CD14-positive monocyte (primary cell): ENCODE measurements around the gene SLC12A2. TPM values are rescaled to one million over a fixed set of nuclear protein-coding genes. Genes with fewer than 3 reads are reported as not detected.

ENCODE experiments used
- DNase-seq, 3 donors: peaks; one replicate each; pipeline ENCODE4 v3.0.0-alpha.2; 2011 to 2022
- H2AFZ ChIP-seq: 2 replicates; pipeline ENCODE4 v1.6.0; 2012; ENCODE audit warnings: mild to moderate bottlenecking, low read depth, low read length, inconsistent platforms; ENCODE audit not compliant: insufficient read depth, poor library complexity, severe bottlenecking
- H3K27ac ChIP-seq, 2 donors: 1 replicate in 1 of 2; 2 replicates in 1 of 2; pipeline ENCODE4 v1.5.1; 2012 to 2013; ENCODE audit warnings: low read length in 2 of 2, control low read depth in 1 of 2, inconsistent platforms in 1 of 2, low read depth in 1 of 2, mild to moderate bottlenecking in 1 of 2
- H3K27me3 ChIP-seq, 2 donors: one replicate each; pipeline versions ENCODE4 v1.6.0 to v1.6.1; 2011 to 2013; ENCODE audit warnings: low read length in 2 of 2; ENCODE audit not compliant: control insufficient read depth in 2 of 2, insufficient read depth in 2 of 2
- H3K36me3 ChIP-seq, 2 donors: replicated peaks in 1 of 2; 1 replicate in 1 of 2; 2 replicates in 1 of 2; pipeline versions ENCODE4 v1.5.1 to v1.6.1; 2012 to 2013; ENCODE audit warnings: low read length in 2 of 2, control low read depth in 1 of 2, inconsistent platforms in 1 of 2, mild to moderate bottlenecking in 1 of 2; ENCODE audit not compliant: insufficient read depth in 2 of 2, control insufficient read depth in 1 of 2
- H3K4me1 ChIP-seq, 2 donors: 1 replicate in 1 of 2; 2 replicates in 1 of 2; pipeline versions ENCODE4 v1.5.1 to v1.6.1; 2012 to 2013; ENCODE audit warnings: low read length in 2 of 2, control low read depth in 1 of 2, inconsistent platforms in 1 of 2, mild to moderate bottlenecking in 1 of 2, moderate library complexity in 1 of 2; ENCODE audit not compliant: insufficient read depth in 2 of 2, control insufficient read depth in 1 of 2
- H3K4me2 ChIP-seq: replicated peaks from 2 replicates; pipeline ENCODE3; 2012; ENCODE audit warnings: low read length, moderate library complexity, mild to moderate bottlenecking; ENCODE audit not compliant: poor library complexity, severe bottlenecking; ENCODE audit errors: extremely low read depth
- H3K4me3 ChIP-seq, 3 experiments: fragments of 200-600 bp in 1 of 3; sonication (generic) in 1 of 3; replicated peaks in 1 of 3; 1 replicate in 2 of 3; 2 replicates in 1 of 3; pipeline ENCODE4 v1.5.1; 2011 to 2013; ENCODE audit warnings: low read length in 3 of 3, mild to moderate bottlenecking in 3 of 3, control low read depth in 2 of 3, low read depth in 2 of 3, inconsistent platforms in 1 of 3, moderate library complexity in 1 of 3
- H3K79me2 ChIP-seq: 2 replicates; pipeline ENCODE4 v1.6.0; 2012; ENCODE audit warnings: mild to moderate bottlenecking, control low read depth, inconsistent platforms, low read length, moderate library complexity; ENCODE audit not compliant: insufficient read depth
- H3K9ac ChIP-seq: 2 replicates; pipeline ENCODE4 v1.6.0; 2017; ENCODE audit warnings: low read length, mild to moderate bottlenecking; ENCODE audit not compliant: insufficient read depth, poor library complexity, severe bottlenecking
- H3K9me3 ChIP-seq, 2 donors: replicated peaks in 1 of 2; 1 replicate in 1 of 2; 2 replicates in 1 of 2; pipeline versions ENCODE4 v1.5.1 to v1.6.1; 2012 to 2013; ENCODE audit warnings: low read length in 2 of 2, control low read depth in 1 of 2; ENCODE audit not compliant: control insufficient read depth in 1 of 2, insufficient read depth in 1 of 2
- H4K20me1 ChIP-seq: 2 replicates; pipeline ENCODE4 v1.6.0; 2012; ENCODE audit warnings: mild to moderate bottlenecking, low read length, control low read depth, moderate library complexity; ENCODE audit not compliant: insufficient read depth
- H3K27ac Mint-ChIP-seq, 7 donors: one replicate each; pipeline ENCODE4 v1.8.0; 2020; ENCODE audit warnings: mild to moderate bottlenecking in 7 of 7, mixed read lengths in 7 of 7, moderate library complexity in 6 of 7, inconsistent platforms in 2 of 7
- H3K27me3 Mint-ChIP-seq, 3 donors: one replicate each; pipeline ENCODE4 v1.8.0; 2021 to 2022; ENCODE audit warnings: low read depth in 3 of 3, mild to moderate bottlenecking in 3 of 3, mixed read lengths in 3 of 3, moderate library complexity in 3 of 3, inconsistent platforms in 1 of 3
- H3K36me3 Mint-ChIP-seq, 2 donors: one replicate each; pipeline ENCODE4 v1.8.0; 2020; ENCODE audit warnings: mixed read lengths in 2 of 2, inconsistent platforms in 1 of 2, mild to moderate bottlenecking in 1 of 2
- H3K4me1 Mint-ChIP-seq: one replicate; pipeline ENCODE4 v1.8.0; 2020; ENCODE audit warnings: mild to moderate bottlenecking, mixed read lengths
- H3K4me3 Mint-ChIP-seq, 2 donors: one replicate each; pipeline ENCODE4 v1.8.0; 2020; ENCODE audit warnings: mild to moderate bottlenecking in 2 of 2, mixed read lengths in 2 of 2, moderate library complexity in 1 of 2
- H3K9me3 Mint-ChIP-seq, 7 donors: one replicate each; pipeline ENCODE4 v1.8.0; 2020 to 2022; ENCODE audit warnings: mixed read lengths in 7 of 7, mild to moderate bottlenecking in 6 of 7, moderate library complexity in 6 of 7, inconsistent platforms in 2 of 7
- CTCF ChIP-seq: fragments of 200-600 bp; IDR thresholded peaks from one replicate; pipeline ENCODE4 v1.8.0; 2022; ENCODE audit warnings: antibody characterized with exemption, mild to moderate bottlenecking
- WGBS: methylation state at CpG from one replicate; pipeline ENCODE4 v1.1.5; 2013; ENCODE audit warnings: missing lambda C conversion rate; ENCODE audit not compliant: insufficient coverage; 5-methylcytosine and 5-hydroxymethylcytosine counted together
- intact Hi-C, 2 donors: fragments of 100-400 bp; cut with micrococcal nuclease; formaldehyde crosslinking; loops; one replicate each; pipeline versions ENCODE4 v1.15.0 to v1.15.1; 2023
- polyA minus RNA-seq: library from RNA; depleted of rRNA, polyadenylated mRNA; stranded (reverse); fragments of >200 nt; gene quantifications from 2 replicates; pipeline ENCODE4 v1.2.3, GENCODE V29; 2012
- polyA plus RNA-seq, 3 donors: library from polyadenylated mRNA; depleted of rRNA in 1 of 3; unstranded in 2 of 3; stranded (reverse) in 1 of 3; fragments of 300-500 nt in 2 of 3; fragments of >200 nt in 1 of 3; fragmentation: Illumina TruSeq in 2 of 3; gene quantifications; 1 replicate in 2 of 3; 2 replicates in 1 of 3; pipeline ENCODE4 v1.2.3, GENCODE V29; 2012 to 2021
- total RNA-seq, 12 experiments: library from RNA in 1 of 12; stranded (reverse) in 1 of 12; fragments of 120-200 nt in 1 of 12; gene quantifications; one replicate each; pipeline ENCODE4 v1.2.4 and lab custom pipeline; 2013 to 2026; ENCODE audit warnings: mixed read lengths in 6 of 12, inconsistent platforms in 1 of 12

SLC12A2 gene
- total RNA-seq (2013): 4.3 TPM
- polyA plus RNA-seq (1 to 10 TPM; 1.0 to 1.2 (median 1.0) TPM), polyA minus RNA-seq (3.0 TPM in 2 replicates), total RNA-seq (lab: John Stamatoyannopoulos, UW) (16.8 to 27.3 (median 21.9) reads per million in 11 experiments)

- no peaks in the 10 kb centered on the region for H3K9me3 ChIP-seq
- H3K27me3 ChIP-seq: peaks cover 12 to 16% of the 10 kb centered on the region in 2 donors
- no peak for TF ChIP-seq CTCF
- H3K4me2 ChIP-seq: peak within 1 kb of the TSS; percentile 88
- peak within 1 kb of the TSS; percentile 62 to 82 for H3K27ac ChIP-seq
- peak within 1 kb of the TSS; percentile 76 for H3K9ac ChIP-seq
- H3K36me3 Mint-ChIP-seq: peaks cover 0 to 10% of the 10 kb centered on the region in 2 donors
- peak within 1 kb of the TSS; percentile 64 to 90 (median 85) for H3K27ac Mint-ChIP-seq
- H2AFZ ChIP-seq: peak within 1 kb of the TSS; percentile 96
- no peaks in the 10 kb centered on the region for H3K79me2 ChIP-seq
- no peaks in the 10 kb centered on the region for H3K36me3 ChIP-seq
- H3K9me3 Mint-ChIP-seq: peaks cover 0 to 2% (median 0%) of the 10 kb centered on the region in 7 donors
- H3K4me3 Mint-ChIP-seq: peak within 1 kb of the TSS; percentile 86 to 94
- under 1% methylated on average over 101 of the region's 104 CpGs for WGBS
- H3K4me3 ChIP-seq: peak within 1 kb of the TSS; percentile 49 to 83 (median 75)
- H4K20me1 ChIP-seq: no peaks in the 10 kb centered on the region
- intact Hi-C loops: no loop called here
- H3K27me3 Mint-ChIP-seq: peaks cover 17 to 24% (median 22%) of the 10 kb centered on the region in 3 donors
- DNase-seq: peak; percentile 84 to 93 (median 89)
- H3K4me1 Mint-ChIP-seq: peaks cover 38% of the 10 kb centered on the region
- H3K4me1 ChIP-seq: peaks cover 17 to 36% of the 10 kb centered on the region in 2 donors
Measured at GRCh38 chr5:128083033-128083810, at the start of gene SLC12A2. SLC12A2 (plus strand) TSS chr5:128083766; CDS start chr5:128083955, 189 bp downstream.

GRCh38 chr5:128035689-128036088, 47.9 kb upstream of the SLC12A2 start:
- H3K27ac Mint-ChIP-seq: peak overlapping the region in 1 of 7 donors; percentile 28
- H3K4me3 Mint-ChIP-seq: no peak overlapping the region
- no peaks in the 10 kb centered on the region for H3K27me3 ChIP-seq
- no peaks in the 10 kb centered on the region for H3K36me3 ChIP-seq
- H2AFZ ChIP-seq: no peak overlapping the region
- WGBS: 100% methylated on average over 2 of the region's 4 CpGs
- H3K4me1 Mint-ChIP-seq: peaks cover 3% of the 10 kb centered on the region
- peaks cover 5 to 16% (median 8%) of the 10 kb centered on the region in 7 donors for H3K9me3 Mint-ChIP-seq
- no peaks in the 10 kb centered on the region for H3K36me3 Mint-ChIP-seq
- intact Hi-C loops: no loop called here
- H3K79me2 ChIP-seq: no peaks in the 10 kb centered on the region
- peaks cover 8 to 9% of the 10 kb centered on the region in 2 donors for H3K9me3 ChIP-seq
- no peaks in the 10 kb centered on the region for H4K20me1 ChIP-seq
- H3K4me2 ChIP-seq: no peak overlapping the region
- TF ChIP-seq CTCF: no peak
- no peaks in the 10 kb centered on the region for H3K4me1 ChIP-seq
- no peak overlapping the region for H3K27ac ChIP-seq
- H3K9ac ChIP-seq: no peak overlapping the region
- peaks cover 0 to 3% (median 0%) of the 10 kb centered on the region in 3 donors for H3K27me3 Mint-ChIP-seq
- no peak overlapping the region for H3K4me3 ChIP-seq
- no peak for DNase-seq
